ELR (cell line): Measurements from ENCODE around the gene LDAH.

ENCODE experiments used
- DNase-seq: peaks from one replicate; pipeline ENCODE4 v3.0.0-alpha.2; 2015; ENCODE audit warnings: low read depth

The LDAH gene

GRCh38 chr2:20682167-20682920, 140.6 kb downstream of the LDAH start:
- peak; percentile 29 for DNase-seq

- DNase-seq: no peak
Observed at GRCh38 chr2:20680744-20681375, 142.0 kb downstream of the LDAH start.

DNA sequence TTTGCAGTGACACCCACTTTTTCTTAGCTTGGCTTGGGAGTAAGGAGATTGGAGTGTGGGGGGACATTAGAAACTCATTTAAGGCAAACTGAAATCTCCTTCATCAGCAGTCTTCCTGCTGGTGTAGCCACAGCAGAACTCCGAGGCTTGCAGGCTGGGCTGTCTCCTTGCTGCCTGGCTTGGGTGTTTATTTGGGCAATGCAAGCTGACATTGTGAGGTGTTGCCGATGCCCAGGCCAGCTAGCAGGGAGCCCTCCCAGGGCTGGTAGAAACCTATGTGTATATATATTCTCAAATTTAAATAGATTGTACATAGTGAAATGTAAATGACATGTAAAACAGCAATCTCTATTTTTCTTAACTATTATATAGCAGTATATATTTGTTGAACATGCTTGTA, 144.1 kb downstream of the LDAH start:
- no peak for DNase-seq

- no peak for DNase-seq
Observed at GRCh38 chr2:20678086-20678395, 144.9 kb downstream of the LDAH start.

DNA sequence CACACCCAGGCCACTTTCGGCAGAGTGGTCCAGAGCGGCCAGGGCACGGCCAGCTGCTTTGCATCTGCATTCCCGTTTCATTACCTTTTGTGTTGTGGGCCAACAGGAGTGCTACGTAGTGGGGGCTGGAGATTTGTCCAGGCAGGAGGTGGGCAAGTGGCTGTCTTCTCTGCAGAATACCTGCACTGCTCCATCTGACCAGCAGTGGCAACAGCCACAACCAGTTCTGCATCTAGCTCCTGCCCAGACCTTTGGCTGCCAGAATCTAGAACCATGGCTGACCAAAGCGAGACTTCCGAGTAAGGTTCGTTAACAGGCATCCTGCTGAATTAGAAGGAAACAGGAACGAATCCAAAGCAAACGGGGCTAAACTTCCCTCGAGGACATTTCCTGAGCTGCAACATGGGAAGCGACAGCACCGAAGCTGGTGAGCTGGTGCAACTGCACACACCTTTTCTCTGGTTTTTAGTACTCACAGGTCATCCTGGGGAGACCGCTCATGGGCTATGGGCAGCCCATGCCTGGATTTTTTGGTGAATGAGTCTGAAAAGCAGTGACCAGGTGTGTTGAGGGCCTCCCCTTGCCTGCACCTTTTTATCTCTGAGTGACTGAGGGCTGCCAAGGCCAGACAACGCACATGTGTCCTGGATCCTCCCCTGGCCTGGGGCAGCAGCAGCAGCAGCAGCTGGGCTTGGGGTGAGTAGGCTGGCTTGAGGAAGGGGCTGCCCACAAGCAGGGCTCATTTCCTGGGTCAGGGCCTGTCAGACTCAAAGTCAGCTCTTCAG, 145.4 kb downstream of the LDAH start:
- DNase-seq: no peak

GRCh38 chr2:20676353-20677215, 146.3 kb downstream of the LDAH start:
- no peak for DNase-seq

DNA sequence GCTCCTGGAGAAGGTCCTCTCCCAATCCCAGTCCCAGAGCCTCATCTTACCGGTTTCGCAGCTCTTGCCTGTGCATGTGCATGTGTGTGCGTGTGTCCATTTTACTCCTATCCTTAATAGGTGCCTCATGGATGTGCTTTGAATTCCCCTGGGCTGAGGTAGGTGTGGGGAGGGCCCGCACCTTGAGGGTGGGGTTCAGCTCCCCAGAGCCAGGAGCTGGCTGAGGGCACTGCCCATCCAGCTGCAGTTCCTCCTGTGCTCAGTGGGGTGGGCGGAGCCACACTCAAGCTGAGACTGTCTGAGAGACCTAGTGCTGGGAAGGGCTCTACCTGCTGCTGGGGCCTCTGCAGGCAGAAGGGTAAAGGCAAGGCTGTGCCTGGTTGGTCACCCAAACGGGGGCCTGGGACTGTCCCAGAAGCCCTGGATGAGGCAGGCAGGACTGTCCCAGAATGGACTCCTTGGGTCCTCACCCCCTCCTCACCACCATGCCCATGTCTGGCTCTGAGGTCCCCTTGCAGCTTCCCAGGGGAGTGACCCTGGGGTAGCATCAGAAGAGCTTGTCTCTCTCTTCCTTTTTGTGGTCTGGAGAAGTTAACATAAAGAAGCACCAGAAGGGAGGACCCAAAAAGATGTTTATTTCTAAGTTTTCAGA, 147.1 kb downstream of the LDAH start:
- DNase-seq: peak; percentile 41

GRCh38 chr2:20674974-20675679, 147.8 kb downstream of the LDAH start:
- peak; percentile 86 for DNase-seq

GRCh38 chr2:20674309-20674965, 148.5 kb downstream of the LDAH start:
- DNase-seq: no peak

GRCh38 chr2:20673686-20674308, 149.1 kb downstream of the LDAH start:
- no peak for DNase-seq

GRCh38 chr2:20672201-20672951, 150.5 kb downstream of the LDAH start:
- no peak for DNase-seq

DNA sequence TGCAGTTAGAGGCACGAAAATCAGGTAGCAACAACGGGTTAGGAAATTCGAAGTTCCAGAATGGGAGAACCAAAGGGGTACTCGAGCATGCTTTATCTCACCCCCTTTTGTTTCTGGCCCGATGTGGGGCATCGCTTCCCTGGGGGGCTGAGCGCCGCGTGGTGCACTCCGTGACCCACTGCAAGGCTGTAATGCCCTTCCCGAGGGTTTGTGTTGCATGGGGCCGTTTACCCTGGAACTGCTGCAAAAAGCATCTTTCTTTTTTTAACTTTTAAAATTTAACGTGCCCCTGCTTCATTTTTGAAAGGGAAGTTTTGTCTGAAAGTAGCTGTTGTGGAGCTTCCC, 151.2 kb downstream of the LDAH start:
- DNase-seq: no peak

DNA sequence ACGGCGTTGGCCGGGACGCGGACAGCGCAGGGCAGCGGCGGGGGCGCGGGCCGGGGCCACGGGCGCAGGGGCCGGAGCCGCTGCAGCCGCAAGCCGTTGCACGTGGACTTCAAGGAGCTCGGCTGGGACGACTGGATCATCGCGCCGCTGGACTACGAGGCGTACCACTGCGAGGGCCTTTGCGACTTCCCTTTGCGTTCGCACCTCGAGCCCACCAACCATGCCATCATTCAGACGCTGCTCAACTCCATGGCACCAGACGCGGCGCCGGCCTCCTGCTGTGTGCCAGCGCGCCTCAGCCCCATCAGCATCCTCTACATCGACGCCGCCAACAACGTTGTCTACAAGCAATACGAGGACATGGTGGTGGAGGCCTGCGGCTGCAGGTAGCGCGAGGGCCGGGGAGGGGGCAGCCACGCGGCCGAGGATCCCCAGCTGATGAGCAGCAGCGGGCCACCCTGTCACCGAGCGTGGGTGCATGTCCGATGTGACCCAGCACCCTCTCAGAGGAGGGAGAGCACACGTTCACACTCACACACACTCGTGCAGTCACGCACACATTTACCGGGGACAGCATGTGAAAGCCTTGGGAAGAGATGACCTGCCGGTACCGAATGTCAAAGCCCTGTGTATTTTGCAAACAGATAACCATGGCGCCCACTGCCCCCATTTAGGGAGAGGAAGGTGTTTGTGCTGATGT, 151.7 kb downstream of the LDAH start:
- DNase-seq: no peak

DNA sequence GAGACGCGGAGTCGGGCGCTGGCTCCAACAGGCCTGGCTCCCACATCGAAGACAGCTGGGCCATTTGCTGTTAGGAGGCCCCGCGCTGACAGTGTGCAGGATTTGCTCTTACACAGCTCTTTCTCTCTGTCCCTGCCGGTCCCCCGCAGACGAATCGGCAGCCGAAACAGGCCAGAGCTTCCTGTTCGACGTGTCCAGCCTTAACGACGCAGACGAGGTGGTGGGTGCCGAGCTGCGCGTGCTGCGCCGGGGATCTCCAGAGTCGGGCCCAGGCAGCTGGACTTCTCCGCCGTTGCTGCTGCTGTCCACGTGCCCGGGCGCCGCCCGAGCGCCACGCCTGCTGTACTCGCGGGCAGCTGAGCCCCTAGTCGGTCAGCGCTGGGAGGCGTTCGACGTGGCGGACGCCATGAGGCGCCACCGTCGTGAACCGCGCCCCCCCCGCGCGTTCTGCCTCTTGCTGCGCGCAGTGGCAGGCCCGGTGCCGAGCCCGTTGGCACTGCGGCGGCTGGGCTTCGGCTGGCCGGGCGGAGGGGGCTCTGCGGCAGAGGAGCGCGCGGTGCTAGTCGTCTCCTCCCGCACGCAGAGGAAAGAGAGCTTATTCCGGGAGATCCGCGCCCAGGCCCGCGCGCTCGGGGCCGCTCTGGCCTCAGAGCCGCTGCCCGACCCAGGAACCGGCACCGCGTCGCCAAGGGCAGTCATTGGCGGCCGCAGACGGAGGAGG, 152.4 kb downstream of the LDAH start:
- no peak for DNase-seq

DNA sequence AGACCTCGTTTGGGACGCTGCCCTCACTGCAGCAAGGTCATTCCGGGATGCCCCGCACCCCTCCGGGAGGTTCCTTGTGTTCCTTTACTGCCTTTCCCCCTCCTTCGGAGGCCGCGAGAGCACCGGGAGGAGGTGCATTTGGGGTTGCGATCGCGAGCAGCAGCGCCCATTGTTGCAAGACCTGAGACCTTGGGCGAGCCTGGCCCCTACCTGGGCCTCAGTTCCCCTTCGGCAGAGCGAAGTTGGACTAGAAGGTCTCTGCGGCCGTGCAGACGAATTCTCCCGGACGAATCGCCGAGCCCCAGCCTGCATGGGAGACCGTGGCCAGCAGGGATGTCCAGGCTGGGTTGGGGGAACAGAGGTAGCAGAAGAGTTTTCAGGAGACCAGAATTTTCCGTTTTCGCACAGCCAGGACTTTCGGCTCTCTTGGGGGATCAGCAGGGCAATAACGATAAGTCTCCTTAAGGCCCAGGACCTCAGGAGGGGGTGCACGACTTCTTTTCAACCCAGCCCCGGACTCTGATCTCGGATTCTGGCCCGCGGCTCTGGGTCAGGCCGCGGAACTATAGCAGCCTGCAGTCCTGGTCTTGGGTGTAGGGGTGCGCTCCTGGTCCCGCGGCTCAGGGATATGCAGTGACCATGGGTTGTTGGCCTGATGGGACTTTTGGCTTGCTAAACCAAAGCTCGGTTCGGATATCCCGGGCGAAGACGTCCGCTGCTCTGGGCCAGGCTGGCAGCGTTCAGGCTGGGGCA, 153.2 kb downstream of the LDAH start:
- DNase-seq: no peak

DNA sequence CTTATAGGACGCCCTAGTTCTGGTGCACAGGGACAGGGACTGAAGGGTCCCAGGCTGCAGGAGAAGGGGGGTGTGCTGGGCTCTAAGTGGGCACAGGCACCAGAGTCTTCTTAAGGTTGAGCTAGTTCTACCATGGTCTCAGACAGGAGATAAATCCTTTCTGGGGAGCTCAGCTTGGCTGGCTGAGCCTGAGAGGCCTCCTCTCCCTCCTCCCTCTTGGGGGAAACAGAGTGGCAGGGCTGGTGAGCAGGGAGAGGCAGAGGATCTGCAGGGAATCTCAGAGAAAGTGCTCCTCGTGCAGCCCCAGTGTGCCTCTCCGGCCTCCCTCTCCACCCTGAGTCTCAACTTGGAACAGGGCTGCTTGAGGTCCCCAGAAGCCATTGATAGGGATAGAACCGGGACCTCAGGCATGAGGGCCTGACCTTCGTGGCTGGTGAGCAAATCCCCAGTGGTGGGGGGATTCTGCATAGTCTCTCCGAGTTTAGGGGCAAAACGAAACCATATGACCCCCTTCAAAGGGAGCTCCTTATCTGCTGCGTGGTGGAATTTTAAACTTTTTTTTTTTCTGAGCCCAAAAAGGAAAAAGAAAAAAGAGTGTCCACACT, 153.9 kb downstream of the LDAH start:
- no peak for DNase-seq

- DNase-seq: no peak
Observed at GRCh38 chr2:20668451-20668850, 154.4 kb downstream of the LDAH start.
